SH-SY5Y (cell line): ENCODE measurements around the gene MRPL34.

Experiments used
- GATA2 ChIP-seq: IDR thresholded peaks from 2 replicates; pipeline ENCODE4 v1.6.1; 2011; ENCODE audit warnings: mild to moderate bottlenecking, low read depth, low read length
- GATA3 ChIP-seq: IDR thresholded peaks from 2 replicates; pipeline ENCODE4 v1.6.1; 2011; ENCODE audit warnings: low read depth, mild to moderate bottlenecking, low read length, moderate library complexity

DNA sequence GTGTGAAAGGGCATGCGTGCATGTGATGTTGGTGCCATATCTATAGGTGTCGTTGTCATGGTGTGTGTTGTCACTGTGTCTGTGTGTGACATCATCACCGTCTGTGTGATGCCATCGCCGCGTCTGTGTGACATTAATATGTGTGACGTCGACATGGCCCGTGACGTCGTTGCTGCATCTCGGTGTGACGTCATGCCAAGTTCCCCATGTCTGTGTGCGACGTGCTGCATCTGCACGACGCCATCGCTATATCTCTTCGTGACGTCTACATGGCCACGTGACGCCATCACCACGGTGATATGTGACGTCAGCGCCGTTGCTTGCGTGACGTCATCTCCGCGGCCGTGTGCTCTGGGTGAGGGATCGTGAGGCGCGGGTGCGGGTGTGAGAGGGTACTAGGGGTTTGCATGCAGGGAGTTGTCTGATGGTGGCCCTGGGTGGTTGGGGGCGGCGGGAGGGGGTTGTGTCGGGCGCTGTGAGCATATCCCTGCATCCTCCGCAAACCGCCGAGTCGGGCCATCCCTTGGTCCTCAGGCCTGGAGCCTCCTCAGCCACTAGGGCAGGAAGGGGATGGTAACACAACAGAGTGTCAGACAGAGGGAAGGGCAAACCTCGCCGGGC lies 46.3 kb downstream of the MRPL34 start:
- no peak for TF ChIP-seq GATA3
- TF ChIP-seq GATA2, result no peak
